GM18508 (cell line): ENCODE data around the gene SLC25A46.
"Not testable (repeated sequence)": the region's sequence is repeated elsewhere in the genome, so short reads cannot be mapped to it uniquely, and the experiment has no call there.

ENCODE experiments used
- ATAC-seq: cut with Tn5 transposase; IDR thresholded peaks from one replicate; pipeline ENCODE4 v1.9.1; 2021; ENCODE audit warnings: moderate number of reproducible peaks; ENCODE audit not compliant: insufficient read depth, unreplicated experiment

SLC25A46 gene

DNA sequence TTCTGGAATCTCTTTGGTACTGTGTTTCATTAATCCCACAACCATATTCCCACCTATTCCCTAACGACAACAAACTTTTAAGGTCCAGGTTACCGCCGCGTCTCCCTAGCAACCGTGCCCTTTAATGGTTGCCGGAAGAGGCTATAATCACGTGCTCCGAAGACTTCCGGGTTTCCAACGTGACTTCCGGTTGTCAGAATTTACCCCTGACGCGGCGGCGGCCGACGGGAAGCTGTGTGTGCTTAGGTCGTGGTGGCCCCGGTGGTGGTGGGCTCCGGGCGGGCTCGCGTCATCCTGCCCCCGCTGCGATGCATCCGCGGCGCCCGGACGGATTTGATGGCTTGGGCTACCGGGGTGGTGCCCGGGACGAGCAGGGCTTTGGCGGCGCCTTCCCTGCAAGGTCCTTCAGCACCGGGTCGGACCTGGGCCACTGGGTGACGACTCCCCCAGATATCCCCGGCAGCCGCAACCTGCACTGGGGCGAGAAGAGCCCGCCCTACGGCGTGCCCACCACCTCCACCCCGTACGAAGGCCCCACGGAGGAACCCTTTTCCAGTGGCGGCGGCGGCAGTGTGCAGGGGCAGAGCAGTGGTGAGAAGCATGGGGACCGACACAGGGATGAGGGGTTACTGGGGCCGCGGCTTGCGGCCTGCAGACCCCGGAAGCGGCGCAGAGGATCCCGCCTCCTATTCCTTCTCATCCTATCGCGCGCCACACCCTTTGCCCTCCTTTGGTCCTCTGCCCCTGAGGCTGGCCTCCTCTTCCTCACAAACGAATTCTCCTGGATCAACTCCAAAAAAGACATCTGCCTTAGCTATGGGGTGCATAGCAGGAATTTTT lies at the start of gene SLC25A46:
TSS of gene SLC25A46 (plus strand) at position 196 of the 840 bp plus-strand sequence. CDS start at position 309, 113 bp downstream.
- ATAC-seq: peak; percentile 96

DNA sequence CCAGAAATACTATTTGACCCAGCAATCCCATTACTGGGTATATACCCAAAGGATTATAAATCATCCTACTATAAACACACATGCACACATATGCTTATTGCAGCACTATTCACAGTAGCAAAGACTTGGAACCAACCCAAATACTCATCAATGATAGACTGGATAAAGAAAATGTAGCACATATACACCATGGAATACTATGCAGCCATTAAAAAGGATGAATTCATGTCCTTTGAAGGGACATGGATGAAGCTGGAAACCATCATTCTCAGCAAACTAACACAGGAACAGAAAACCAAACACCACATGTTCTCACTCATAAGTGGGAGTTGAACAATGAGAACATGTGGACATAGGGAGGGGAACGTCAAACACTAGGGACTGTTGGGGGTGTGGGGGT lies 48.2 kb upstream of the SLC25A46 start:
- not testable (repeated sequence) for ATAC-seq

DNA sequence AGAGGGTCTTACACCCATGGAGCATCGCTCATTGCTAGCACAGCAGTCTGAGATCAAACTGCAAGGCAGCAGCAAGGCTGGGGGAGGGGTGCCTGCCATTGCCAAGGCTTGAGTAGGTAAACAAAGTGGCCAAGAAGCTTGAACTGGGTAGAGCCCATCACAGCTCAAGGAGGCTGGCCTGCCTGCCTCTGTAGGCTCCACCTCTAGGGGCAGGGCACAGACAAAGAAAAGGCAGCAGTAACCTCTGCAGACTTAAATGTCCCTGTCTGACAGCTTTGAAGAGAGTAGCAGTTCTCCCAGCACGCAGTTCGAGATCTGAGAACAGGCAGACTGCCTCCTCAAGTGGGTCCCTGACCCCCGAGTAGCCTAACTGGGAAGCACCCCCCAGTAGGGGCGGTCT lies 46.1 kb upstream of the SLC25A46 start:
- not testable (repeated sequence) for ATAC-seq

DNA sequence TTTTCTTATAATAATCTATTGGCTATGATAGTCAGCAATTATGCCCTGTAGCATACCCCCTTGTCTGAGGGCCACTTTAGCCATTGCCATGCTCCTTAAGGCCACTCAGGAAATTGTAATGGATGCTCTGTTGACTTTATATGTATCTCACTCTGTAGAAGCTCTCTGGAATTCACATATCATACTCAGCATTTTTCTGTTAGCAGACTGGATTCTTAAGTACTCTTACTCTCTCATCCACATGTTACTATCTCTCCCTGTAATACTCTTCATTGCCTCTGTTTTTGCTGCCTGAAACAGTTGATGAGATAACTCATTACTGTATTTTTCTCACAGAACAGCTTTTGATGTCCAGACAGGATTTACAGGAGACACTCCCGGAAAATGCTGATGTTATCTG lies 36.5 kb upstream of the SLC25A46 start:
- no peak for ATAC-seq

DNA sequence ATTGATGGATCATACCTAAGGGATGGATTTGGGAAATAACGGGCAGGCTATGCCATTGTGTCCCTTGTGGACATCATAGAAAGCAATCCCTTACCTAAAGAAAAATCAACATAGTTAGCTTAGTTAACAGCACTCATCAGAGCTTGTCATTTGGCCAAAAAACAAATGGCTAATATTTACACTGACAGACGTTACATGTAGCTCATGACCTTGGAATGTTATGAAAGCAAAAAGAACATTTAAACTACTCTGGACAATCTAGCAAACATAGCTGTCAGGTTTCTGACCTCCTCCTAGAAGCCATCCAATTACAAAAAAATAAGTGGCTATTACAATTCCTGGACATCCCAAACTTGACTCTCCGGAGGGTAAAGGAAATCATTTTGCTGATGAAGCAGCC lies 36.1 kb upstream of the SLC25A46 start:
- no peak for ATAC-seq

DNA sequence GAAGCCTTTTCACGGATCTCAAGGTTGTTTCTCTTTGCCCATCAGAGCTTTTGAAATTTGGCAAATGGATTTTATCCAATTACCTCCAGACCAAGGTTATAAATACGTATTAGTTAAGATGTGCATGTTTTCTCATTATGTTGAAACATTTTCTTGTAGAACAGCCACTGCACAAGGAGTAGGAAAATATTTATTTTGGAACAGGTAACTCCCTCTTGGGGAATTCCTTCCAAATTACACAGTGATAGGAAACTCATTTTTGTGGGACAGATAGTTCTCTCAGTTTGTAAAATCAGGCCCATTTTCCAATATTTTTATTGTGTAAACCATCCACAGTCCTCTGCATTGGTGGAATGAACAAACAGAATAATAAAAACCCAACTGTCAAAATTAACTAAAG lies 35.3 kb upstream of the SLC25A46 start:
- ATAC-seq: no peak

DNA sequence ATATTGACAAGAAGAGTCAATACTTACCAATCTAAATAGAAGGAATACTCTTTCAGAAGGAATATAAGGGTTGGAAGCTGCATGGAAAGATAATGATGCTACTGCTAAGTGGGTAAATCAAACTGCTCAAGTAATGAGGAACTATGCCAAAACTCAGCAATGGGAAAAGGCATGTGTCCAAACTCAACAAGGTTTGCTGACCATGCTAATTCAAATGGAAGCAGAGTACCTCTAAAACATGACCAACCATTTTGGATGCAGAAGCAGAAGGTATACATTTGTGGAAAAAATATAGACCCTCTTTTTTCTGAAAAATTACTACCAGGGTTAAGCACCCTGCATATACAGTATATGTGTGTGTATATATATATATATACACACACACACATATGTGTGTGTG lies 33.5 kb upstream of the SLC25A46 start:
- no peak for ATAC-seq

DNA sequence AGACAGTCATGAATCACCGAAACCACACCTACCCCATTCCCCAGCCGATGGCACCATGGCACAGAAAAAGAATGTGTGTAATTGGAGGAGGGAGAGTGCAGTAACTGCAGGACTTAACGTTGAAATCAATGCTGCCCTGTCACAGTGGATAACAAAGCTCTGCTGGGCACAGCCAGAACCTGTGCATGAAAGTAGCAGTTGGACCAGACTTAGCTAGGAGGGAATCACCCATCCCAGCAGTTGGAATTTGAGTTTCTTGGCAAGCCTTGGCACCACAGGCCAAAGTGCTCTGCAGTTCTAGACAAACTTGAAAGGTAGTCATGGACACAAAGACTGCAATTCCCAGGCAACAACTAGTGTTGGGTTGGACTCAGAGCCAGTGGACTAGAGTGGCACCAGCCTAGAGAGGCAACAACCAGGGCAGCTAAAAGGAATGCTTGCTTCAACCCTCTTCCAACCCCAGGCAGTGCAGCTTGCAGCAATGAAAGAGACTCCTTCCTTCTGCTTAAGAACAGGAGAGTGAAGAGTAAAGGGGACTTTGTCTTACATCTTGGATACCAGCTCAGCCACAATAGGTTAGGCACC lies 31.5 kb upstream of the SLC25A46 start:
- no peak for ATAC-seq

DNA sequence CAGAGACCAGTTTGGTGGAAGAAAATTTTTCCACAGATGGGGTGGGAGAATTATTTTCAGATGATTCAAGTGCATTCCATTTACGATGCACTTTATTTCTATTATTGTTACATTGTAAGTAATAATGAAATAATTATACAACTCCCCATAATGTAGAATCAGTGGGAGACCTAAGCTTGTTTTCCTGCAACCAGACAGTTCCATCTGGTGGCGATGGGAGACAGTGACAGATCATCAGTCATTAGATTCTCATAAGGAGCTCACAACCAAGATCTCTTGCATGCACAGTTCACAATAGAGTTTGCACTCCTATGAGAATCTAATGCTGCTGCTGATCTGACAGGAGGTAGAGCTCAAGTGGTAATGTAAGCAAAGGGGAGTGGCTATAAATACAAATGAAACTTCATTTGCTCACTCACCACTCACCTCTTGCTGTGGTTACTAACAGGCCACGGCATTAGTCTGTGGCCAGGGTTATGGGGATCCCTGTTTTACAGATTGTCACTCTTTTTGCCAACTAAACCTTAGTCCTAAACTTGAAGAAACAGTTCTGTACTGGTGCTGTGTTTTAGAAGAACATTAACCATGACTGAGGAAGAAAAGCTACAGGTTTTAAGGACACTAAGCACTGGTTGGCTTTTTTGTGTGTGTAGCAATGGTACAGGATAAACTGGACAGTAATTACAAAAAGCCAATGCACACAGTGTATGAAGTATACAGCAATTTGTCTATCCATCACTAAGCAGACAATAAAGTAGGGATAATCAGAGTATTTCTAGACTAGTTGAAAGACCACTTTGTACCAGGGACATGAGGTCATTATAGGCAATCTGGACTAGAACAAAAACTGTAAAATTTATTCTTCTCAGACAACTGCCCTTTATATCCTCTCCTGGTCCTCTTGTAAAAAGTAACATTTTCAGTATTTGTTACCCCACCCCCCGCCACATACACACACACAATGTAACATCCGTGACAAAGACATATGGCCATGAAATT lies 22.3 kb upstream of the SLC25A46 start:
- no peak for ATAC-seq

DNA sequence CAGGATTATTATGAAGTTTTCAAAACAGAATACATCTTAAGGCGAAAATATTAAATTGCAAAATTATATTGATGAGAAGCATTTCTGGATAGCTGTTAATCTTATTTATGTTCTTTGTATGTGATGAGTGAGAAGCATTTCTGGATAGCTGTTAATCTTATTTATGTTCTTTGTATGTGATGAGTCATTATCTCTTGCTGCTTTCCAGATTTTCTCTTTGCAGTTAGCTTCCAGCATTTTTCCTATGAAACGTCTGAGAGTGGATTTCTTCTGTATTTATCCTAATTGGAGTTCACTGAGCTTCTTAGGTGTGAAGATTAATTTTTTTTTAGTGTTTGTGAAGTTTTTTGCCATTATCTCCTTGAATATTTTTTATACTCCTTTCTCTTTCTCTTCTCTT lies 20.5 kb upstream of the SLC25A46 start:
- no peak for ATAC-seq

DNA sequence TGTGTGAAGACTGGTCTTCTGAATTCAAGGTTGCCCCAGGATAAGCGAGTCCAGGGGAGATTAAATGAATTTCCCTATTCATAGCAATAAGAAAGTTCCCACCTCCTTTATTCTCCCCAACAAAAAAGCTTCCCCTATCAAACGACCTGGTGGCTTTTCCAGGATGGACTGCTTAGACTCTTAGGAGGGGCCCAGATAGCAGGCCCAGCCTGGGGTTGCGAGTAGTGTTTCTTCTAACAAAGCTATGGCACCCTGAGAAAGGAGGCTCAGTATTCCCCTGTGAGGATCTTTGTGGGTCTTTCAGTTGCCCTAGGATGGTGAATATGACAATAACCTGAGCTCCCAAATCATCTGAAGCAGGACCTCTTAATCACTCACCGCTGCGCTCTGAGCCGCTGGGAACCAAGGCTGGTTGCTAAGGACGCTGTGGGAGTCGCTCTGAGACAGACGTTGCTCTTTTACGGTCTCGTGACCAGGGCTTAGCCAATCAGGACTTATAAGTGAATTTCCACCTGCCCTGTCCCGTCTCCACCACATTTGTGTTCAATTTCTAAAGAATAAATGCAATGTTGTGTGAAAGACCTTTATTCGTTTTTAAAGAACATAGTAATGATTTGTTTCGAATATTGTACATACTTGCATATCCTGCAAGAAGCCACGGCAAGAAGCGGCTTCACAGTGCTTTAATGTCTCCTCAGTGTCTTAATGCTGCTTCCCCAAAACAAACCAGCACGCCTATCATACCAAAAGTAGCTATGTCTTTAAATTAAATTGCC lies 12.4 kb upstream of the SLC25A46 start, which contains the start of gene TMEM232:
TSS of gene TMEM232 (minus strand) at position 423 of the 776 bp plus-strand sequence. CDS start 59,319 bp downstream, outside the sequence.
- peak; percentile 100 for ATAC-seq

DNA sequence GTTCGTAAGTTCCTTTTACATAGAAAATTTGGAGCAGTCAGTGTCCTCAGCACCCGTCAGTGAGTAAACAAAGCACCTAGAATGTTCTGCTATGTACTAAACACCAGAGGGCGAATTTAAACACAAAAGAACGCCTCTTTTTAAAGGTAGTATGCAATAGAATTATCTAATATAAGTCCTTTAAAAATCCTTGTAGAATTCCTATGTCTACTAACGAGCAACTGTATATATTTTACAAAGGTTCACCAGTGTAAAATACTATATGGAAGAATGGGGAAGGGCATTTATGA lies 11.8 kb upstream of the SLC25A46 start:
- no peak for ATAC-seq

DNA sequence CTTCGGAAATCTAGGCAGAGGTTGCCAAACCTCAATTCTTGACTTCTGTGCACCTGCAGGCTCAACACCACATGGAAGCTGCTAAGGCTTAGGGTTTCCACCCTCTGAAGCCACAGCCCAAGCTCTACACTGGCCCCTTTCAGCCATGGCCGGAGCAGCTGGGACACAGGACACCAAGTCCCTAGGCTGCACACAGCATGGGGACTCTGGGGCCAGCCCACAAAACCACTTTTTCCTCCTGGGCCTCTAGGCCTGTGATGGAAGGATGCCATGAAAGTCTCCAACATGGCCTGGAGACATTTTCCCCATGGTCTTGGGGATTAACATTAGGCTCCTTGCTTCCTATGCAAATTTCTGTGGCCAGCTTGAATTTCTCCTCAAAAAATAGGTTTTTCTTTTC lies 7.3 kb upstream of the SLC25A46 start:
- not testable (repeated sequence) for ATAC-seq

DNA sequence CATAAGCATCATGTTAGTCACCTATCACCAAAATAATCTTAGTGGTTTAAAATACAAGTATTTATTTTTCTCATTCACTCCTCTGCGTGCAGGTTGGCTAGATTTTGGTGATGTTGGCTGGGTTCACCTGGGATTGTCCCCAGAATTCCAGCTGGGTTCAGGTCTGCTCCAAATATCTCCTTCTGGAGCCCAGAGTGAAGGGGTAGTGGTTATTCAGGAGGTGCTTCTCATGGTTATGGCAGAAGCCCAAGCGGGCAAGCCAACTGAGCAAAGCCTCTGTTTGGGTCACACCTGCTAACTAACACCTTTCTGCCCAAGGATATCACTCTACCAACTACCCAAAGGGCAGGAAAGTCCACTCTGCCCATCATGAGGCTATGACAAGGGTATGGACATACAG lies 4.7 kb upstream of the SLC25A46 start:
- no peak for ATAC-seq

DNA sequence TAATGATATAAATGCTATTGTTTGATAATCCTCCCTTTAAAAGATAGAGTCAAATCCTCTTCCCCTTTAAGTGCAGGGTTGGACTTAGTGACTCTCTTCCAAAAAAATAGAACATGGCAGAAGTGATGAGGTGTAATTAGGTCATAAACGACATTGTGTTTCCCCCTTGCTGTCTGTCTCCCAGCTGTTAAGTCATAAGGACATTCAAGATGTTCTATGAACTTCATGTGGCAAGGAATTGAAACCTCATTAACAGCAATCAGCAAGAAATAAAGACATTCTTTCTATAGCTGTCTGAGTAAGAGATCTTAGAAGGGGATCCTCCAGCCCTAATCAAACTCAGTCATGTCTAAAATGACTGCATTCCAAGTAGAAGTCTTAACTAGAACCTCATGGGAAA lies 3.3 kb upstream of the SLC25A46 start:
- no peak for ATAC-seq

DNA sequence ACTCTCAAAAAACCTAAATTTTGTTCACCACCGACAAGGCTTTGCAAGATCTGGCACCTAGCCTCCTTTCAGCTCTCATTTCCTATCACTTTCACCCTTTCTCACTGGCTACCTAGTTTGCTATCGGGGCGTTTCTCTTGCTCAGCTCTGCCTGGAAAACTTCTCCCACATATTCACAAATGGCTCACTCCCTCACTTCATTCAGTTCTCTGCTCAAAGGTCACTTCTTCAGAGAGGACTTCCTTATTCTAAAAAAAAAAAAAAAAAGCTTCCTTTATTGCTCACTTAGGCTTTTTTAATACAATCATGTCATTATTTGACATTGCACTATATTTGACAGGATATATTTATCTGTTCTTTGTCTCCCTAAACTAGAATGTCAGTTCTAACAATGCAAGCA lies 2.1 kb upstream of the SLC25A46 start:
- no peak for ATAC-seq

DNA sequence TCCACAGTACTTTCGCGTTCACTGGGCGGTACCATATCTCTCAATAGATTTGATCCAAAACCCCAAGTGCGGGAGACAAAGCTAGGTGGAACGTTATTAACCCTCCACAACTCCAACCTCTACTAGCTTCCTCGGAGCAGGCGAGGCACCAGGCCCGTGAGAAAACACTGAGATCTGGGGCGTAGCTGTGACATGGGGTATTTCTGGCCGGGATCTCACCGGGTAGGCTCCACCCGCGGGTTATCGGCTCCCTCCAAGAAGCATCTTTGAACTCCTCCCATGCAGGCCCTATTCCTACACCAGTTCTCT lies 350 bp upstream of the SLC25A46 start:
- peak; percentile 46 for ATAC-seq

DNA sequence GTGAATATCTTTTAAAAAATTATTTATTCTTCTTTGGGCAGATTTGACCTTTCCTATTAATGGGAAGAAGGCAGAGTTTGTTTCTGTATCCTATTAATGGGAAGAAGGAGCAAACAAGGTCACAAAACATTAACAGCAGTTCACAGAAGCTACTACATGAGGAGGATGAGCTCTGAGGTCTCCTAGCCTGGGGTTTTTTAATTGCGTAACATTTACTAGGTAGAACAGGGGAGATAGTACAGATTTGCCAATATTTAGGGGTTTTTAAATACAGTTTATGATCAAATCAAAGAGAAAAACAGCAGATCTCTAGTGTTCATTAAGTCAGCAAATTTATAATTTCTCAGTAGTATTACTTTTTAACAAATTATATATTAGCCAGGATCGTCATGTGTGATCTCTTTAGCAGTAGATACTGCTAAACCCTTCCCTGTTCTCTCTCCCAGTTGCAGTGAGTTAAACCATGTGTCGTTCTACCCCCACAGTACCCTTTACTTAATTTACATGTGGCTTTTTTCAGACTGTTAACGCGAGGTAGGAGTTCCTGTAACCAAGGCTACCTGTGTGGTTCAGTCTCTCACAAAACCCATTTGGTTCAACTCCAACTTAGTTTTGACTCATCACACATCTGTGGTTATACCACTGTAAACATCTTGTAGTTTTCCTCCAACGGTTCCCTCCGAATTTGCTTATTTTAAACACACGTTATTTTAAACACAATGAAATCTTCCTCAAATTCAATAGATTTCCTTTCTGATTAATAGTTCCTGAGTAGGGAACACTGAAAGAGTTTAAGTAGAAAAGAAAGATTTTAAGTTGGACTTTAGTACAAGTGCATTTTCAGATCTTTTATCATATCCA lies 13.3 kb downstream of the SLC25A46 start:
- peak; percentile 97 for ATAC-seq

DNA sequence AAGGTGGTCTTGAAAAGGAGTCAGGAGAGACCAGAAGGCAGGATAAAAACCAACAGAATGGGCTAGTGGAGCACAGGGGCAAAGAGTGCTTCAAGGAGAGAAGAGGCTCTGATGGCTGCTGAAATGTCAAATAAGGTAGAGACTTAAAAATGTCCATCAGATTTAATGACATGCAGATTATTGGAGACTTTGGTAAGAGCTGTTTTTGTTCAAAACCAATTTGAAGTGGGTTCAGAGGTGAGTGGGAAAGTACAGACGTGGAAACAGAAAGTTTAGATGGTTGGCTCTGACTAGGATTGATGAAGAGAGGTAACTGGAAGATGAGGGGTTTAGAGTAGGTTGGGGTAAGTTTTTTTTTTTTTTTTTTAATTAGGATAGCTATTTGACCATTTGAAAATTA lies 14.1 kb downstream of the SLC25A46 start:
- ATAC-seq: no peak
